NCI-H2081 treated with DMSO at 0.1 percent for 48 hours (cell line): ENCODE data around the gene RIOK3.
"Not testable (repeated sequence)": the region's sequence is repeated elsewhere in the genome, so short reads cannot be mapped to it uniquely, and the experiment has no call there.

Experiments
- DNase-seq: peaks from one replicate; lab custom pipeline; 2025; lab: John Stamatoyannopoulos, UW

RIOK3 gene, protein sequence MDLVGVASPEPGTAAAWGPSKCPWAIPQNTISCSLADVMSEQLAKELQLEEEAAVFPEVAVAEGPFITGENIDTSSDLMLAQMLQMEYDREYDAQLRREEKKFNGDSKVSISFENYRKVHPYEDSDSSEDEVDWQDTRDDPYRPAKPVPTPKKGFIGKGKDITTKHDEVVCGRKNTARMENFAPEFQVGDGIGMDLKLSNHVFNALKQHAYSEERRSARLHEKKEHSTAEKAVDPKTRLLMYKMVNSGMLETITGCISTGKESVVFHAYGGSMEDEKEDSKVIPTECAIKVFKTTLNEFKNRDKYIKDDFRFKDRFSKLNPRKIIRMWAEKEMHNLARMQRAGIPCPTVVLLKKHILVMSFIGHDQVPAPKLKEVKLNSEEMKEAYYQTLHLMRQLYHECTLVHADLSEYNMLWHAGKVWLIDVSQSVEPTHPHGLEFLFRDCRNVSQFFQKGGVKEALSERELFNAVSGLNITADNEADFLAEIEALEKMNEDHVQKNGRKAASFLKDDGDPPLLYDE

GRCh38 chr18:23452728-23453679, at the start of gene RIOK3:
Gene RIOK3, plus strand, starts transcription at chr18:23453287. Its CDS starts 153 bp downstream, at chr18:23453440.
- DNase-seq, result peak; percentile 74

- no peak for DNase-seq
These were observed 49.8 kb upstream of the RIOK3 start for GRCh38 chr18:23403310-23403709.

DNA sequence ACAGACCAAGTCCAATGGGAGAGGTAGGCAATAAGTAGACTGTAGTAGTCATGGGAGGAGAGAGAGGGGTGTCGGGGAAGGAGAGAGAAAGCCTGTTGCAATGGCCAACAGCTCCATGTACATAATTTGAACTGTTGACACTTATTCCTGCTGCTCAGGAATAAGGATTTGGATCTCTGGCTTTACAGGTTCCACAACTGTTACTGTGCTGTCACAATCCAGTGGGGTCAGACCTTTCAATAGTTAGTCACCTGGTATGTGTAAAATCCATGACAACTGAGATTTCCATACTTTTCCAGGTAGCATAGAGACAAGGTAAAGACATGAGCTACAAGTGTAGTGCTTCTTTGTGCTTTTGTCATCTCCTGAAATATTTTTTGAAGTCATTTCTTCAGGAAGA, 47.5 kb upstream of the RIOK3 start:
- no peak for DNase-seq

DNA sequence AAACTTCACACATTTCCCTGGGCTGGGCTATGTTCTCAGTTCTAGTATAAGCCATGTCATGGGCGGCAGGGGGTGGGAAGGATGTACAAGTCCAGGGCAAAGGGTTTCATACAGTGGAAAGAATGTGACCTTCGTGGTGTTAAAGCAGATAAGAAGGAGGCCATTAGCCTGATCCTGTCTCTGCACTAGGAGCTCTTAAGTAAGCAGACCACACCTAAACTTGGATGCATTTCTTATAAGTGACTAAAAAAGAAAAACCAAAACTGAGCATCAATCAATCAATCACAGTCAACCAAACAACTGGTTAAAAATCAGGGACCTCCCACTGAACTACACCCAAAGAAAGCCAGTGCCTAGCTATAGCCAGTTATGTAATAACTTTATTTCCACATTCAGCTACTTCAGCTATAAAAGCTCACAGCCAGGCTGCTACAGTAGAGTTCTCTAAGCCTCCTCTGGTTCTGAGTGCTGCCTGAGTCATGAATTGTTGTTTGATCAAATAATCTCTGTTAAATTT, 46.8 kb upstream of the RIOK3 start:
- DNase-seq, result no peak

DNA sequence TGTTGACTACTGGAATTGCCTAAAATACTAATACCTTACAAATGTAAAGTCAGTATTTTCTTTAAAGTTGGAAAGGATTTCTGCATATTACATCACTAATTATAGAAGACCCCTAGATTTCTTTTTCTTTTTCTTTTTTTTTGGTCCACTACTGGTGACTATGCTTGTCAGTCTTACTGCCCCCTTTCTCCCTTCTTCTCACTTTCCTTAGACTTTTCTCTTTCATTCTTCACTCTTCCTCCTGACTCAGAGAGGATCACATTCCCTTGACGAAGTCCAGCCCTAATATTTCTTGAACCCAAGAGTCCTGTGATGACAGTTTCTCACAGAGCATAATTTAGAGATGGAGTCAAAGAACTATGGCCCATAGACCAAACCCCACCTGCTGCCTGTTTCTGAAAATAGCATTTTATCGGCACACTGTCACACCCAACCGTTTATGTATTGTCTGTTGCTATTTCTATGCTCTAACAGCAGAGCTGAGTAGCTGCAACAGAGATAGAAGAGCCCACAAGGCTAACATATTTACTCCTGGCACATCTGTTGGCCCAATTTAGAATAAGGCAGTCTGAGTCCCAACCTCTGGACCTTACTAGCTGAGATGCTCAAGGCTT, 40.6 kb upstream of the RIOK3 start:
- no peak for DNase-seq

DNA sequence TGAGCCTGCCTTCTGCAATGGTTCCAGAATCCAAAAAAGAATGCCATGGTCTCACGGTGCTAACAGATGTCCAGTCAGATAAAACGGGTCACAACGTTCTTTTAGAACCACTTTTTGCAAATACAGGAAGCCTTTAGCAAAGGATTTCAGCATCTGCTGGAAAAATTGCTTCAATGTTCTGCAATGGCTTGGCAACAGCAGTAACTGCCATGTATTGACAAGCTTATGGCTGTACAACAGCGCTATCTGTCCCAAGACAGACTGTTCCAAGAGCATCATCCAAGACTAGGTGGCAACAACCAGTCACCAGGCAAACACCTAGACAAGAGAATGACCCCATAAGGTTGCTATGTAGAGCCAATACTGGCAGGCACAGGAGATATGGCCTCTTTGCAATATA, 37.6 kb upstream of the RIOK3 start:
- no peak for DNase-seq

DNA sequence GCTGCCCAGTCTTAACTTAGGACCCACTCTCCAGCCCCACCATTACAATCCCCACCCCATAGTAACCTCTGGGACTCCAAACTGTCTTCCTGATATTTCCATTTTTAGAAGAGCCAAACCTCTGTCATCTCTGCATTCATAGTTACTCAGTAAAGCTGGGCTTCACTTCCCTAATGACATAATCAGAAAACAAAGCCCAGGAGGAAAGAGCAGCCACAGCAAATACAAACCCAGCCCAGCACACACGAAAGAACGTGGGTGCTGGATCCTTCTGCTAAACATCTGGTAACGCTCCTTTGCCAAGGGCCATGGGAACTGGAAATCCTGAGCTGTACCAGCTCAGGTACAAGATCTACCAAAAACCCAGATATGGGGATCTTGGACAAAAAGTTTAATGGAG, 36.8 kb upstream of the RIOK3 start:
- no peak for DNase-seq

GRCh38 chr18:23421277-23421676, 31.8 kb upstream of the RIOK3 start:
- no peak for DNase-seq

- no peak for DNase-seq
These were observed 30.2 kb upstream of the RIOK3 start for GRCh38 chr18:23422751-23423418.

DNA sequence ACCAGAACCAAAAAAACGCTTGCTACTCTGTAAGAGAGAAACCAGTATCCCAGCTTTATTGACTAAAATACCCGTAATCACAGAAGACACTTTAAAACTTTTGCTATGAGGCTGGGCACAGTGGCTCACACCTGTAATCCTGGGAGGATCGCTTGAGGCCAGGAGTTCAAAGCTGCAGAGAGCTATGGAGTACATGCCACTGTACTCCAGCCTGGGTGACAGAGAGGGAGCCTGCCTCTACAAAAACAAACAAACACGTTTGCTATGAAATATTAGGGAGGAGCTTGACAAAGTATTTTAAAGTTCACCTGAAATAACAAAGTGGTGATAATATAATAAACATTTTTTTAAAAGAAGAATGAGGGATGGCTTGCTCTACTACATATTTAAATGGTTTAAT, 28.5 kb upstream of the RIOK3 start:
- DNase-seq, result no peak

DNA sequence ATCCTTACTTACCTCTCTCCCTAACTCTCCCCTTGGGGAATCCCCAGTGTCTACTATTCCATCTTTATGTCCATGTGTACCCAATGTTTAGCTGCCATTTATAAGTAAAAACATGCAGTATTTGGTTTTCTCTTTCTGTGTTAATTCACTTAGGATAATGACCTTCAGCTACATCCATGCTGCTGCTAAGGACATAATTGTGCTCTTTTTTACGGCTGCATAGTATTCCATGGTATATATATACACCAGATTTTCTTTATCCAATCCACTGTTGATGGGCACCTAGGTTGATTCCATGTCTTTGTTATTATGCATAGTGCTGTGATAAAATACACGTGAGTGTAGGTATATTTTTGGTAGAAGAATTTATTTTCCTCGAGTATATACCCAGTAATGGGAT, 24.3 kb upstream of the RIOK3 start:
- DNase-seq, result no peak

DNA sequence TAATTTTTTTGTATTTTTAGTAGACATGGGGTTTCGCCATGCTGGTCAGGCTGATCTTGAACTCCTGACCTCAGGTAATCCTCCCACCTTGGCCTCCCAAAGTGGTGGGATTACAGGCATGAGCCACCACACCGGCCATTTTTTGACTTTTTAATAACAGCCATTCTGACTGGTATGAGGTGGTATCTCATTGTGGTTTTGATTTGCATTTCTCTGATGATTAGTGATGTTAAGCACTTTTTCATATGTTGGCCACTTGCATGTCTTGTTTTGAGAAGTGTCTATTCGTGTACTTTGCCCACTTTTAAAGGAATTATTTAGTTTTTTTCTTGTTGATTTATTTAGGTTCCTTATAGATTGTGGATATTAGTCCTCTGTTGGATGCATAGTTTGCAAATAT, 23.5 kb upstream of the RIOK3 start:
- not testable (repeated sequence) for DNase-seq

DNA sequence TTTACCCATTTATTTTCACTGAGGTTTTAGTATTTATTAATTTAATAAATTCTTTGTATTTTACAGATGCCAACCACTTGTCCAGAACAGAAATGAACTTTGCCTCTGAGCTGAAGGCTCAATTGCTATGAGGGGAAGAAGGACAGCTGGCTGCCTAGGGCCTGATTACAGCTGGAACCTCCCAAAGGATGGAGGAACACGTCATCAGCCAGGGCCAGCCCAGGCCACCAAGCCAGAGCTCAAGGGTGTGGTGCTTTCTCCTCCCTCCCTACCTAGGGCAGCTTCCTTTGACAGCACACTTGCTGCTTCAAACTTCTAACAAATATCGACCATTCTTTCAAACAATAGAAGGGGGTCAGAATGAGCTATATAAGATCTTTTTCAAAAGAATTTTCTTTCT, 19.7 kb upstream of the RIOK3 start:
- no peak for DNase-seq

DNA sequence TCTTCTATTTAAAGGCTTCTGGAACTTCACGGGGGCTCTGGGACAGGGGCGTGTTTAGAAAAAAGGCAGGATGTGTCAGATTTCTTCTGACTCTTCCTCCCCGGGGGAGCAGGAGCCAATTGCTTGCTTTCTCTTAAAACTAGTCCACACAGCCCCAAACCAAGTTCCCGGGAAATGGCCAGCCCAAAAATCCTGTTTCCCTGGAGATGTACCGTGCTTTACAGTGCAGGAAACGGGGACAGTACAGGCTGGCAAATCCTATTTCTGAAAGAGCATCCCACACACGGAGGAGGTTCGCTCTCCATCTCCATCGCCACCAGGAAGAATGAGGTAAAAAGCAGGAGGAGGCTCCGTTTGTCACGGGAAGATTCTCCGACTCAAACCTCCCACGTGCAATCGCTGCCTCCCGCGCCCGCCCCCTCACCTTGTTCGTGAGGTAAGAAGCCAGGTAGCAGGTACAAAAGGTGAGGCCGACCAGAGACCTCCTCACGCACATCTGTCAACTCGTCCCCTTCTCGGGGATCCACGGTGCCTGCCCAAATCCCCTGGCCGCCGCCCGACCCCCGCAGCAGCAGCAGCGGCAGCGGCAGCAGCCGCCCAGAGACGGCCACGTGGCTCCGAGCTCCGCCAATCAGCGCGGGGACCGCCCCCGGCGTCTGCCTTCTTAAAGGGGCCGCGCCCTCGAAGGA, 15.6 kb upstream of the RIOK3 start:
- peak; percentile 19 for DNase-seq

- no peak for DNase-seq
These were observed 15.1 kb upstream of the RIOK3 start for GRCh38 chr18:23438046-23438377.

- DNase-seq, result no peak
These were observed 14.3 kb upstream of the RIOK3 start for GRCh38 chr18:23438608-23439366.

GRCh38 chr18:23440131-23440530, 13.0 kb upstream of the RIOK3 start:
- no peak for DNase-seq

DNA sequence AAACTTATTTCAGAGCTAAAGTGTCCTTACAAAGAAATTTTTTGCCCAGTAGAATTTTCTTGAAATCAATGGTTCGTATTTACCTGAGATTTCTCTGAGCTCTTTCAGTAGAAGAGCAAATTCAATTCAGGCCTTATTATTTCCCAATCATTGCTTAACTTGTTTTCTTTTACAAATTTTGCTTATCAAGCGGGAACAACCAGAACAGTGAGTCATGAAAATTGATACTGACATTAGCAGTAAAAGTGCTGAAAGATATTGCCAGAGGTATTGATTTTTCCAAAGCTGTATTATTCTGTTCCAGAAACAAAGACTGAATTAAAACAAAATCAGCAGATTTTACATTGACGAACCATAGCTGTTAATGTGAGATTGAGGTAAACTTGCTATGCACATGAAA, 10.1 kb upstream of the RIOK3 start:
- no peak for DNase-seq

DNA sequence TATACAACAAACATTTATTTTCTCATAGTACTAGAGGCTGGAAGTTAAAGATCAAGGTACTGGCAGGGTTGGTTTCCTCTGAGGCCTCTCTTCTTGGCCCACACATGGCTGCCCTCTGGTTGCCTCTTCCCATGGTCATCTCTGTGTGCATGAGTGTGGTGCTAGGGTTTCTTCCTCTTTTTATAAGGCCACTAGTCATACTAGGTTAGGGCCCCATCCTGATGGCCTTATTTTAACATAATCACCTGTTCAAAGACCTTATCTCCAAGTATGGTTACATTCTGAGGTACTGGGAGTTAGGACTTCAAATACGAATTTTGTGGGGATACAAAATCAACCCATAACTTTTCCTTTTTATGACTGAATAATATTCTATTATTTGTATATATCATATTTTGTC, 4.8 kb upstream of the RIOK3 start:
- no peak for DNase-seq

GRCh38 chr18:23450022-23450421, 3.1 kb upstream of the RIOK3 start:
- no peak for DNase-seq
